Large intestine (tissue), 3 donors: Measurements from ENCODE around the gene KRTAP5-6. TPM values are rescaled to one million over a fixed set of nuclear protein-coding genes. Genes with fewer than 3 reads are reported as not detected.

Source experiments
- DNase-seq, 2 donors: peaks; one replicate each; pipeline versions ENCODE4 v3.0.0 to v3.0.0-alpha.2; 2013
- H3K27ac ChIP-seq: one replicate; pipeline ENCODE4 v1.5.1; 2013; ENCODE audit warnings: low read length
- H3K27me3 ChIP-seq: 2 replicates; pipeline ENCODE4 v1.6.1; 2013; ENCODE audit warnings: low read length; ENCODE audit not compliant: control insufficient read depth, insufficient read depth
- H3K36me3 ChIP-seq: 2 replicates; pipeline ENCODE4 v1.6.1; 2013; ENCODE audit warnings: low read length; ENCODE audit not compliant: control insufficient read depth, insufficient read depth
- H3K4me1 ChIP-seq: one replicate; pipeline ENCODE4 v1.6.1; 2013; ENCODE audit warnings: low read length; ENCODE audit not compliant: control insufficient read depth, insufficient read depth
- H3K4me3 ChIP-seq: one replicate; pipeline ENCODE4 v1.5.1; 2013; ENCODE audit warnings: low read length
- H3K9me3 ChIP-seq: one replicate; pipeline ENCODE4 v1.6.1; 2013; ENCODE audit warnings: mild to moderate bottlenecking, low read depth, low read length, moderate library complexity; ENCODE audit not compliant: control insufficient read depth
- WGBS: methylation state at CpG from one replicate; pipeline ENCODE4 v1.1.5; 2013; ENCODE audit warnings: low lambda C conversion rate; ENCODE audit not compliant: insufficient coverage; 5-methylcytosine and 5-hydroxymethylcytosine counted together
- polyA plus RNA-seq: library from polyadenylated mRNA; unstranded; fragments of 120-200 nt; gene quantifications from one replicate; pipeline ENCODE4 v1.2.1, GENCODE V29; 2013

KRTAP5-6 gene
- polyA plus RNA-seq, 1 donor, result not detected

DNA sequence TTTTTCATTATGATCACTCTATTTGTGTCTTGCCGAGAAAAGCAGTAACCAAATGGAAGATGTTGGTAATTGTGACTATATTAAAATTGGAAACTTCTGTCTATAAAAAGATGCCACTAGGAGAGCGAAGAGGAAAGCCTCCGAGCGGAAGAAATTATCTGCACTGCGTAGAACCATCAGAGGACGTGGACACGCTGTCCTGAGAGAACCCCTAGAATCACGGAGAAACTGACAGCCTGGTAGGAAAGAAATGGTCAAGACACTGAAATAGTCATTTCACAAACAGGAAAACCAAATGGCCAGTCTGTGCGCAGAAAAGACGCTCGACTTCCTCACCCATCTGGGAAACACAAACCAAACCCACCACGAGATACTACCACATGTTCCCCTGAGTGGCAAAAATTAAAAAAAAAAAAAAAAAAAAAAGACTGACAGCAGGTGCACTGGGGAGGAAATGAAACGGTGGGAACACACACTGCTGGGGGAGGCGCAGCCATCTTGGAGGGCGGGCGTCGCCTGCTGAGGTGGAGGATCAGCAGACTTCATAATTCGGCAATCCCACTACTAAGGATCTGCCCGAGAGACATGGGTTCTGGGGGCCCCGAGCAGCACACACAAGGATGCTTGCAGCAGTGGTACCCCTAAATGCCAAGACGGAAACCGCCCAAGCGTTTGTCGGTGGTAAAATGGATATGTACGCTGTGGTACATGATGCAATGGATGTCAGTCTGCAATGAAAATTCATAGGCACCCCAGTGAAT lies 32.1 kb downstream of the KRTAP5-6 start:
- H3K36me3 ChIP-seq, result no peaks in the 10 kb centered on the region
- DNase-seq, result no peak
- no peaks in the 10 kb centered on the region for H3K4me1 ChIP-seq
- WGBS, result 72% methylated on average over 2 of the region's 25 CpGs
- no peak overlapping the region for H3K27ac ChIP-seq
- H3K4me3 ChIP-seq, result no peak overlapping the region
- H3K27me3 ChIP-seq, result peaks cover 34% of the 10 kb centered on the region
- no peaks in the 10 kb centered on the region for H3K9me3 ChIP-seq

DNA sequence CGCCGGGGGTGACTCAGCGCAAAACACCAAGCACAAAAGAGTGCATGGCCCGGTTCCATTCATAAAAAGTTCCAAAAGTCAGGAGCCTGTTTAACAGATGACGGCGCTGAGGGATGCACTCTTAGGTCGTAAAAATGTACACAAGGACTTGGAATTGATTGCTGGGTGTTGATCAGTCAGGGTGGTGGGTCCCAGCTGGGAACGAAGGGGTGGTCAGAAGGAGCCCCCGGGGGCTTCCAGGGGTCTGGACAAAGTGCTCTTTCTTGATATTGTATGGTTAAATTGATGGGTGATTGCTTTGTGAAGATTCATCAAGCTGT lies 32.7 kb downstream of the KRTAP5-6 start:
- peaks cover 39% of the 10 kb centered on the region for H3K27me3 ChIP-seq
- WGBS, result no CpG with 5 or more reads among the region's 9 CpGs

DNA sequence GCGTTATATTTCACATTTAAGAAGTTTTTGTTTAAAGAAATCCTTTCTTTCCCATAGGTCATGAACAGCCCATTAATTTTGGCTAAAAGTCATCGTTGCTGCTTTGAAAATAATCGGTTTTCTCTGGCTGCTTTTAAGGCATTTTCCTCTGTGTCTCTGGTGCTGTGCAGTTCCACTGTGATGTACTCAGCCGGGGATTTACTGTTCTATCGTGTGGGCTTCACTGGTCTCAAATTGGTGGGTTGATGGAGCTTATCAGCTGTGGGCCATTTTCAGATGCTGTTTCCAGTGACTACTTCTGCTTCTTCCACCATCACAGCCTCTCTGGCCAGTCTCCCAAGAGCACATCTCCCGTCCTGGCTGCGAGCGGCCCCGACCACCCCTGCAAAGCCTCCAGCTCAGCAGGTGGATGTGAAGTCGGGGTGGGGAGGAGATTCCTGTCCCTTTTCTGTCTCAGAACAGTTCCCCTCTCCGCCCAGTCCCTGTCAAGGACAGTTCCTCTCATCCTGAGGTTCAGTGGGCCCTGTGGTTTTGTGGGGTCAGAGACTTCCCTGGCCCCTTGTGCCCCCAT lies 33.1 kb downstream of the KRTAP5-6 start:
- WGBS, result no CpG with 5 or more reads among the region's 11 CpGs
- Histone ChIP-seq H3K27me3 (peaks cover 43% of the 10 kb centered on the region), H3K4me1 (no peaks in the 10 kb centered on the region), H3K4me3 (no peak overlapping the region), H3K9me3 (no peaks in the 10 kb centered on the region), H3K27ac (no peak overlapping the region), H3K36me3 (no peaks in the 10 kb centered on the region)
- no peak for DNase-seq

More for the DNA sequence above, 32.7 kb downstream of the KRTAP5-6 start:
- Histone ChIP-seq H3K4me1 (no peaks in the 10 kb centered on the region), H3K36me3 (no peaks in the 10 kb centered on the region), H3K27ac (no peak overlapping the region), H3K9me3 (no peaks in the 10 kb centered on the region), H3K4me3 (no peak overlapping the region)
- DNase-seq, result no peak

DNA sequence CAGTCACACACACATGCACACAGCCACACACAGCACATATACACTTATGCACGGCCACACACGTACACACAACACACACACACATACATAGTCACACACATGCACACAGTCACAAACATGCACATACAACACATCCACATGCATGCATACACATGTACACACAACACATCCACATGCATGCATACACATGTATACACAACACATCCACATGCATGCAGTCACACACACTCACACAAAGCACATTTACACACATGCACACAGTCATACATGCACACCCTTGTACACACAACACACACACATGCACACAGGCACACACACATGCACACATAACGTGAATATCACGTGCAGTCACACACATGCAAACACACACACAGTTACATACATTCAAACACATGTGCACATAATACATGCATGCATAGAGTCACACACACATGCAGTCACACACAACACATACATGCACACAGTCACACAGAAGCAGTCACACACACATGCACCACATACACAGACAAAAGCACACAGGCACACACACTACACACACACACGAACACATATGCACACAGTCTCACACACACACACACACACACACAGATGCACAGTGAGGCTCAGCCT lies 34.6 kb downstream of the KRTAP5-6 start:
- H3K36me3 ChIP-seq, result no peaks in the 10 kb centered on the region
- peaks cover 5% of the 10 kb centered on the region for H3K9me3 ChIP-seq
- no peaks in the 10 kb centered on the region for H3K4me1 ChIP-seq
- DNase-seq, result no peak
- no CpG with 5 or more reads among the region's 5 CpGs for WGBS
- peaks cover 43% of the 10 kb centered on the region for H3K27me3 ChIP-seq
- H3K27ac ChIP-seq, result no peak overlapping the region
- H3K4me3 ChIP-seq, result no peak overlapping the region

DNA sequence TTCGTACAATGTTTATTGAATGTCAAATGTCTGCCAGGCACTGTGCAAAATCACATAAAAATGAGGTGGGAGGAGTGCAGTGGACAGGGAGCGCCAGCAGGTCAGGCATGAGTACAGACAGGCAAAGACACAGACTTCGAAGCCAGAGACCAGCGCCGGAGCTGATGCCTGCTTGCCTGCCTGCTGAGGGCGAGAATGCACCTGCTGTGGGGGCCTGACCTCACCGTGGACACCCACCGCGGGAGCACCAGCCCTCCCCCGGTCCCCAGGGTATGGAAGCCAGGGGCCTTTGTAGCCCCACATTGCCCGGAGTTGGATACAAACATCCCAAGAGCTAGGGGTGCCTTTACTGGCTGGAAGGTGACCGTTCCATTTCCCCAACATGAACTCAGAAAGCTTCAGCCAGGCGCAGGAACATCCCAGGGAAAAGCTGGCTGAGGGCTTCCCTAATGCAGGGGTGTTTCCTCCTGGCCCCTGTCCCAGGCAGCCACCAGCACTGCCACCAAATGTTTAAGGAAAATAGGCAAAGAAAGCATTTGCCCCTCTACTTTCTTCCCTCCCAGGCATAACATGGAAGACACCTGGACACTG lies 35.5 kb downstream of the KRTAP5-6 start:
- WGBS, result no CpG with 5 or more reads among the region's 13 CpGs
- Histone ChIP-seq H3K27ac (no peak overlapping the region), H3K4me1 (no peaks in the 10 kb centered on the region), H3K4me3 (no peak overlapping the region), H3K9me3 (peaks cover 9% of the 10 kb centered on the region), H3K27me3 (peaks cover 46% of the 10 kb centered on the region), H3K36me3 (no peaks in the 10 kb centered on the region)
- DNase-seq, result no peak

DNA sequence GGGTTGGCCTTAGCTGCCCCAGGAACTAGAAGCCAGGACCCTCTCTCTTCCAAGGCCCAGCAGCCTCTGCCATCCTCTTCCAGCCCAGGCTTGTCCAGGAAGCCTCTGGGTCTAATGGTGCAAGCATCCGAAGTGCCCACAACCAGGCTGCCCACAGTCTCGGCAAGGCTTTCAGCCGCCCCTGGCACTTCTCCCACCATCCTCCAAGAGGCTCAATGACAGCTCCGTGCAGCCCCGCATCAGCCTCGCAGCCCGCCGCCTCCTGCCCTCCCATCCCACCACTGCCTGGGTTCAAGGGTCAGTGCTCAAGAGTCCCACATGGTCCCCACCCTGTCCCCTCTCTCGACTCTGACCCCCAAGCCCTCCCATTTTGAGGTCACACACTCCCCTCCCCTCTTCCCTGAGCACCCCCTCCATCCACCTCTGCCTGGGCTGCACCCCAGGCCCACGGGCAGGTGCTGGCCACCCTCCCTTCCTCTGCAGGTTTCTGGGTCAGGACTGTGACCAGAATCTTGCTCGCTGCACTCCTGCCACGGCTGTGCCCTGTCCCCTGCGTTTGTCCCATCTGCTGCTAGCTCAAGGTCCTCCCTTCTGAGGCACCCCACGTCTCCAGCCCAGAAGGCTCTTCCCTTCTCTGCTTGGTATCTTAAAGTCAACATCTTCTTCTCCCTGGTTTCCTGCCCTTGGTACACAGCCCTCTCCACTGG lies 36.2 kb downstream of the KRTAP5-6 start:
- H3K4me3 ChIP-seq, result no peak overlapping the region
- no peaks in the 10 kb centered on the region for H3K4me1 ChIP-seq
- peaks cover 9% of the 10 kb centered on the region for H3K9me3 ChIP-seq
- H3K27ac ChIP-seq, result no peak overlapping the region
- no peak for DNase-seq
- peaks cover 43% of the 10 kb centered on the region for H3K27me3 ChIP-seq
- no peaks in the 10 kb centered on the region for H3K36me3 ChIP-seq
- no CpG with 5 or more reads among the region's 14 CpGs for WGBS

DNA sequence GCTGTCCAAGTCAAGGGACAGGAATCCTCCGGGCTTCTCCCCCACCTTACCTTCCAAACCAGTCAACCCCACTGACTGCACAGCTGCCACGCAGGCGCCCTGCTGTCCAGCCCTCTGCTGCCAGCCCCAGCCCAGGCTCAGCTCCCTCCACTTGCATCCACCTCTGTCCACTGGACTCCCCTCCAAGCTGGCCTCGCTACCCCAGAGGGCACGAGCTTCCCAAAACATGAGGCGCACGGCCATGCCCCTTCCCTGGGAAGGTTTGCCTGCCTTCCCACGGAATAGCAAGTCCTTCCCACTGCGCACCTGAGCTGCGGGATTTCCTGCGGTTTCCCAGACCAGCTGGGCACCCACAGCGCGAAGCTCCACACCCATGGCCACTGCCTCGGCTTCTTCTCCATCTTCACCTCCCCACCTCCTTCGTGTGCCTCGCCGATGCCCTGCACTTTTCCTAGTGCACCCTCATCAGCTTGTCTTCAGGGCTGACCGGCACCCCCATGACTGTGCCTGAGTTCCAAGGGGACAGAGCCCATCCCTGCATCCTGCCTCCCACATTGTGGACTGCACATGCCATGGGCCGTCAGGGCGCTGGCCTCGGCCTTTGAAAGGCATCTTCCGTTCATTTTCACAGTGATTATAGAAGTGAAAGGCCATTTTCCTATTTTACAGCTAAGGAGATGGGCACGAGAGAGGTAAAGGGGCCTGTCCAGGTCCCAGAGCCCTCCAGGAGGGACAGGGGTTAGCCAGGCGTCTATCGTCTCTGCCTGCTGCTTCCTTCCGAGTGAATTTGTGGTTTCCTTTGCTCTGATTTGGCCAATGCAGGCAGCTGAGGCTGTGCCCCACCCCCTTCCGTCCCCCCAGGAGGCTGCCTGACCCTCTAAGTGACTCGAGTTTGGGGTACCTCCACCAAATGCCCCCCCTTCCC lies 37.0 kb downstream of the KRTAP5-6 start:
- peaks cover 43% of the 10 kb centered on the region for H3K27me3 ChIP-seq
- no peak for DNase-seq

DNA sequence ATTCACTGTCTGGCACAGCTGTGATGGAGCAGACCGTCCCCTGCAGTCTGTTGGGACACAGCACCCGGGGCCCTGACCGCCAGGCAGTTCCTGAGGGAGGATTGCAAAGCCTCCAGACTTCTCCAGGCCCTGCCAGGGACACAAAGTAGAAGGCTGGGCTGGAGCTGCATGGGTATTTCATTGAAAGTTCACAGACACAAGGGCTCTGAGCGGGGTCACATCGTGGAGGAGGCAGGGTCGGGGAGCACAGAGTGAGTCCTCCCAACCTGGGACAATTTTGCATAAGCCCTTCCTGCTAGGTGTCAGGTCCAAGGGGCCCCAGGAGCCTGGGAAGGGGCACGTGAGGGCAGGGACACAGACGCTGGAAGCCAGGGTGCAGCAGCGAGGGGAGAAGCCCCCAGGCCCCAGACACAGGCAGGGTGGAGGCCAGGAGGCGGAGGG lies 37.7 kb downstream of the KRTAP5-6 start:
- H3K27ac ChIP-seq, result no peak overlapping the region
- WGBS, result no CpG with 5 or more reads among the region's 10 CpGs
- no peak overlapping the region for H3K4me3 ChIP-seq
- no peaks in the 10 kb centered on the region for H3K36me3 ChIP-seq
- peaks cover 39% of the 10 kb centered on the region for H3K27me3 ChIP-seq
- no peak for DNase-seq
- H3K9me3 ChIP-seq, result peaks cover 9% of the 10 kb centered on the region
- no peaks in the 10 kb centered on the region for H3K4me1 ChIP-seq

More for the DNA sequence above, 37.0 kb downstream of the KRTAP5-6 start:
- no peak overlapping the region for H3K27ac ChIP-seq
- no CpG with 5 or more reads among the region's 28 CpGs for WGBS
- no peak overlapping the region for H3K4me3 ChIP-seq
- H3K9me3 ChIP-seq, result peaks cover 9% of the 10 kb centered on the region
- H3K36me3 ChIP-seq, result no peaks in the 10 kb centered on the region
- no peaks in the 10 kb centered on the region for H3K4me1 ChIP-seq

DNA sequence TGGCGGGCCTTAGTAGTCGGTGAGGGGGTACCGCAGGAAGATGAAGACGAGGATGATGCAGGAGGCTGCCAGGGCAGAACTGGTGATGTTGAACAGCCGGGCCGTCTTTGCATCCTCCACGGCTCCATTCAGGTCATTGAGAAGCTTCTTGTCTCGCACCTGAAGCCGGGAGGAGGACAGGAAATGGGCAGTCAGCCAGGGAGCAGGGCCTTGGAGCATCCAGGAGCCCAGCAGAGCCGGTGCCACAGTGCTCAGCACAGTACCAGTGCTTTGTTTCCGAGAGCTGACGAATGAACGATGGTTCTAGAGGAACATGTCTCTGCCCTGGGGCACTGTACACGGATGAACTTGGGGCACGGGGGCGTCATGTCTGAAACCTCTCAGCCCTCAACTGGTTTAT lies 38.3 kb downstream of the KRTAP5-6 start:
- Histone ChIP-seq H3K36me3 (no peaks in the 10 kb centered on the region), H3K4me3 (no peak overlapping the region), H3K4me1 (no peaks in the 10 kb centered on the region), H3K9me3 (peaks cover 9% of the 10 kb centered on the region), H3K27ac (no peak overlapping the region), H3K27me3 (peaks cover 37% of the 10 kb centered on the region)
- 100% methylated on average over 1 of the region's 16 CpGs for WGBS
- no peak for DNase-seq
